Stimulated activated CD4-positive, alpha-beta T cell treated with anti-CD3 and anti-CD28 coated beads, TNF-alpha, amount 100 ng/mL, for 24 hours (primary cell): Measurements from ENCODE around the gene SMAD5.

ENCODE experiments used
- DNase-seq, 3 experiments: peaks; one replicate each; pipeline ENCODE4 v3.0.0-alpha.2; 2020; ENCODE audit warnings: low read depth in 3 of 3

Gene SMAD5

DNA sequence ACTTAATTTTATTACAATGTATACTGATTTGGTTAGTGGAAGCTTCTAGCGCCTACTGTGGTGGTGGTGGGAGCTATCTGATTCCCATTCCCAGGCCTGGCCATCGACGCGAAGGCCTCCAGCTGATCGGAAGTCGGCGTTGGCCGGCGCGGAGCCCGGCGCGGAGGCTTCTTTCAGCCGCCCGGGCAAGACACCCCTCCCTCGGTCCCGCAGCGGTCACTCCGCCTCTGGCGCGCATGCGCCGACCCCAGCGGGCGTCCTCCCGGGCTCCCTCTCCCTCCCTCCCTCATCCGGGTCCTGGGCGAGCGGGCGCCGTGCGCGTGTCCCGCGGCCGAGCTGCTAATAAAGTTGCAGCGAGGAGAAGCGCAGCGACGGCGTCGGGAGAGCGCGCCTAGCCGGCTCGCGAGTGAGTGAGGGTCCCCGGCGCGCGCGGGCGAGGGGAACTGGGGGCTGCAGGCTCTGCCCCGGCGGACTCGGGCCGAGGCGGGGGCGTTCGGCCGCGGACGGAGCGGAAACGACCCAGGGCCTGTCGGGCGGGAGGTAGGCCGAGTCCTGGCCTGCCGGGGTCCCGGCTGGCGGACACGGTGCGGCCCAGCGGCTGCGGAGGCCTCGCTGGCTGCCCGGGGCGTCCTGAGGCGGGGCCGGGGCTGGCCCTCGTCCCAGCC lies at the start of gene SMAD5:
TSS of gene SMAD5 (plus strand) at position 289 of the 665 bp plus-strand sequence. CDS start 20,916 bp downstream, outside the sequence.
- DNase-seq: peak; percentile 31 to 58 (median 36)

- DNase-seq: no peak
Observed at GRCh38 chr5:136084698-136085097, 47.9 kb upstream of the SMAD5 start.

DNA sequence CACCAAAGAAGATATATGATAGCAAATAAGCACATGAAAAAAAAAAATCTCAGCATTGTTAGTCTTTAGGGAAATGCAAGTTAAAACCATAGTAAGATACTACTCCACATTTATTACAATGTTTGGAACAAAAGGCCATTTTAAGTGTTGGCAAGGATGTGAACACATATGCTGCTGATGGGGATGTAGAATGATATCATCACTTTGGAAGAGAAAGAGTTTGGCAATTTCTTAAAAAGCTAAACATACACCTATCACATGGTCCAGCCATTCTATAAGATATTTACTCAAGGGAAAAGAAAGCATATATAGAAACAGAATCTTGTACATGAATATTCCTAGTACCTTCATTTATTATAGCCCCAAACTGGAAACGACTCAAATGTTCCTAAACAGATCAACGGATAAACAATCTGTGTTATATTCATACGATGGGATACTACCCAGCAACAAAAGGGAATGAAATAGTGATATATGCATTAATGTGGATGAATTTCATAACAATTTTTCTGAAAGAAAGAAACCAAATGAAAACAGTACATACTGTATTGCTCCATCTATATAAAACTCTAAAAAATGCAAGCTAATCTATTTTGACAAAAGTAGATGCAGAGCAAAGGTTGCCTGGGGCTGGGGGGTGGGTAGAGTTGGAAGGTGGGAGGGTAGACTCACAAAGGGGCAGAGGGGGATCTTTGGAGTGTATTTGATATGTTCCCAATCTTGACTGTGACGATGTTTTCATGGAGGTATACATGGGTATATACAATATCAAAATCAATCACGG lies 45.7 kb upstream of the SMAD5 start:
- no peak for DNase-seq

DNA sequence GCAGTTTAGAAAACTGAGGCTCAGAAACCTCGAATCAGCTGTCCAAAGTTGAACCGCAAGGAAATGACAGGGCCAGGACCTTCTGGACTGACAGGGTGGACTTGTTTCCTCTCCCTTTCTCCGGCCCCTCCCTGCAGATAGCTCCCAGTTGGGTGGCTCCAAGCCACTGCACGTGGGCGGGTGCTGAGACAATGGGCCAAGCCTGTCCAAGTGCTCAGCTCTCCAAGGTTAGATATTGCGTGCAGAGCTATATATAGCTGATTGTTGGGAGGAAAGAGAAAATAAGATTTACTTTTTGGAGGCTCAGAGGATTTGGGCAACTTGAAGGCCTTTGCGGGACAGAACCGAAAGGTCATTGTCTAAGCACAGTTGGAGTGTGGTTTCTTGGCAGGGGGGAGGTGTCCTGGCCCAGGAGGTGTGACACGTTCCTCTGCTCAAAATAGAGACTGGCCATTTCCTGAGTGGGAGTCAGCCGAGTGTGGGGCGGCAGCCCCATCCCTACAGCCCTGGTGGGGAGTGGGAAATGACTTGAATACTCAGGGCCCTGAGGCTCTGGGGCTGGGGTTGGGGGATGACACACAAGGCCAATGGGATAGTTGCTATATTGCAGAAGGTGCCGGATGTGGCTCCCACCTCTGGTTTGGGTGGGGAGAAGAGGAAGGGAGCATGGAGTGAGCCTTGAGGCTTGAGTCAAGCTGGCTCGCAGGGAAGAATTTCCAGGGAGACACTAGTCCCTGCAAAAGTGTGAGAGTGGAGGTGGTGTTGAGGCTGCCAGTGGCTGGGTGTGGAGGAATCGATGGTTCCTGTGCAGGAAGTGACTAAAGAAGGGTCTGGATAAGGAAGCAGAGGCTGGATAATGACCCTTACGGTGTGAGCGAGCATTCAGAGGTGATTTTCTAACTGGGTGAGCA lies 44.4 kb upstream of the SMAD5 start:
- DNase-seq: no peak

DNA sequence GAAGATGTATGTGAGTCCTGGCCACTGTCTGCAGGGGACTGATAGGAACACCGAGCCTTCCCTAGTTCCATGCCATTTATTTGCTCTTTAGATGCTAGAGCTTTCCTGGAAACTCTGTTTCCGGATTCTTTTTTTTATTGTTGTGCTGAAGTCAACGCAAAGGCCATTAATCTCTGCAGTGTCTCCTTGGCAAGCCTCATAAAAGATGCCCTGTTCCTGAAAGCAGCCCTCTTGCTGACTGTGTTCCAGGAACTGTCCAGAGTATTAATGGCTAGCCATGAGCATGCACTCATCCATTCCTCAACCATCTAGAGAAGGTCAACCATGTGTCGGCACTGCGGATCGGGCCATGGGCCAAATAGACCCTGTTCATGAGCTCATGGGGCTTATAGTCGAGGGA lies 42.9 kb upstream of the SMAD5 start:
- no peak for DNase-seq

- DNase-seq: no peak
Observed at GRCh38 chr5:136090319-136090718, 42.3 kb upstream of the SMAD5 start.

DNA sequence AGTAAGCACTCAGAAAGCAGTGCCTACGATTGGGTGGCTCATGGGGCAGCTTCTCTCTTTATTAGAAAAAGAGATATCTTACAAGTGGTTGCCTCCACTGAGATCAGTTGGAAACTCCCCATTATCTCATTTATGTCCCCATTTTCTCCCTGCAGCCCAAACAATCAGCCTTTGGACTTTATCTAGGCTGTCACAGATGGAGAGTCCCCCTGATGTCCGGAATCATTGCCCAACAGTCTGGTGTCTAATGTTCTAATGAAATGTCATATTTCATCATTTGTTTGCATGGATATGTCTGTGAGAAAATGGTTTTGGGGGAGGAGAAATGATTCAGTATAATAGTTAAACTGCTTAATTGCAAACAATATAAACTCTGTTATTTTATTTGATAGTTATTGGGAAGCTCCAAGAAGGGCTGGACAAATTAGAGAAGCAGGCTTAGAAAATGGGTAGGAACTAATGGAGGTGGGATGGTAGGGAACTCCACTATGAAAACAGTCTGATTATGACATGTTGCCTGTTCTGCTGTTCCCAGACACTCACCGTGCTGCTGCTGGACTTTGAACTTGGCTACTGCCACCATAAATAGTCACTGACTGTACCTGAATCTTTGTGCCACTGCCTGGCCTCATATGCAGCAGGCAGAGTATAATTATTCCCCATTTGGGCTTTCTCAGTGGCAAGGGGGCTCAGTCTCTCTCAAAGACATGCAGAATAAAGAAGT lies 38.3 kb upstream of the SMAD5 start:
- no peak for DNase-seq

GRCh38 chr5:136094913-136095641 lies 37.6 kb upstream of the SMAD5 start:
- DNase-seq: no peak

DNA sequence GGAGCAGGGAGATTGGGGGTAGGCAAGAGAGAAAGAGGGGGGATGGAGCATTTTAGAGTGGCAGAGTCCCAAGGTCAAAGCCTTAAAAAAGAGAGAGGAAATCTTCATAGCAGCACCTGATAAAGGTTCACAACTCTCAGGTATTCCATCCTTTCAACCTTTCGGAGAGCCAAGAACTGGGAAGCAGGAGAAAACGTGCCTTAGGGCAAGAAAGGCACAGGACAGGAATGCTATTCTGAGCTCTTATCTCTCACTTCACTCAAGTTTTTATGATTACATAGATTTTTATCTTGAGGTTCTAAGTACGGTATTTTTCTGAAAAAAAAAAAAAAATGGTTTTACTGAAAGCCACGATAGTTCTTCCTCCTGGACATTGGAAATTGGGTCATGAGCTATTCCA lies 34.5 kb upstream of the SMAD5 start:
- no peak for DNase-seq

DNA sequence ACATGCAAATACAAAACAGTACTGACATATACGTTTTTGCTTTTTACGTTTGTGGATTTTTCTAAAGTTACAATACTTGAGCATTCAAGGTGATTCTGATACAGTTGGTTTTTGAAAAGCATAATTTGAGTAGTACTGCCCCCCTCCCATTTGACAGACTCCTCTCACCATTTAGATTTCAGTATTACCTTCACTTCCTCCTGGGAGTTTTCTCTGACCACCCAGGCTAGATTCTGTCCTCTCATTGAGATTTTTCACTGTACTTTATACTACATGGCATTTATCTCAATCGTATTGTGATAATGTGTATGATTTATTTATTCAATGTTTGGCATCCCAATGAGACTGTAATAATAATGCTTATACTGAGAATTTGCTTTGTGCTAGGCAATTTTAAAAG lies 32.8 kb upstream of the SMAD5 start:
- DNase-seq: no peak

GRCh38 chr5:136101884-136102283 lies 30.8 kb upstream of the SMAD5 start:
- no peak for DNase-seq

DNA sequence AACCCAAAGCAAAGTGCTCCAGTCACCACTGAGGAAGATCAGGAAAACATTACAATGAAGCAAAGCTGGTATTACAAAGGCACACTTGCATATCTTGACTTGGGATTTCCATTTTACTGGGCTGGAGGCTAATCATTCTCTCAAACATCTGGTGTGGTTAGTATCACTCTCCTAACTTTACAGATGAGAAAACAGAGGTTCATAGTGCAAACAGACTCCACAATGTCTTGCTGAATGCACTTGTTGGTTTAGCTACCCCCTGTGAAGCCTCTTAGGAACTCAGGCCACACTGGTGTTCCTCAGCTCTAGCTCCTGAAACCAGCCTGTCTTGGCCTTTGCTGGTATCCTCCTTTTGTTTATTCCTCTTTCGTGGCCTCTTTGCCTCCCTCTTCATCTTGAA lies 29.5 kb upstream of the SMAD5 start:
- DNase-seq: no peak

DNA sequence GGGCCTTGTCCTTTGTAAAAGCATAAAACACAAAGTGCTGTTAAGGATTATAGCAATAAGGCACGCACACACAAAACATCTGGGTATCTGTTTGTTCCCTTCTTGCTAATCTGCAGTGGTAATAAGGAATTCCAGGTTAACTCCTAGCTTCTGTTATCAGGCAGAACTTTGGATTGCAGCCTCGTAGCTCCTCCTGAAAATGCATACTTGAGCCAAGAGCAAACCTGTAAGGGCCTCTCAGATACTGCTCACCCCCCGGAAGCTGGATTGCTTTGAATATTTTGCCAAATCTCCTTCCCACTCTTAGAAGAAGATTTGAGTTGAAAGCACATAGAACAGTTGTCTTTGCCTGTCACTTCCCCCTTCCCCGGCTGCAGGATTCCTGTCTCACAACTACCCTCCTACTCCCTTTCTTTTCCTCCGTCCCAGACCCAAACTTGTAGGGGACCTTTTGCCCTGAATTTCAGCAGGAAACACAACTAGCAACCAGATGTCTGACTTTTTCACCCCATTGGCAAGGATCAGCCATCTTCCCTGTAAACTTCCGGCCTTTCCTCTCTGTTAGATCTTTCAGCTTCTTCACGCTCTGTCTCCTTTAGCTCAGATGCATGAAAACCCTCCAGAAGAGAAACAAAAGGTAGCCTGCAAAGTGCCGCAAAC lies 28.2 kb upstream of the SMAD5 start:
- no peak for DNase-seq

GRCh38 chr5:136106351-136107031 lies 26.2 kb upstream of the SMAD5 start:
- no peak for DNase-seq

DNA sequence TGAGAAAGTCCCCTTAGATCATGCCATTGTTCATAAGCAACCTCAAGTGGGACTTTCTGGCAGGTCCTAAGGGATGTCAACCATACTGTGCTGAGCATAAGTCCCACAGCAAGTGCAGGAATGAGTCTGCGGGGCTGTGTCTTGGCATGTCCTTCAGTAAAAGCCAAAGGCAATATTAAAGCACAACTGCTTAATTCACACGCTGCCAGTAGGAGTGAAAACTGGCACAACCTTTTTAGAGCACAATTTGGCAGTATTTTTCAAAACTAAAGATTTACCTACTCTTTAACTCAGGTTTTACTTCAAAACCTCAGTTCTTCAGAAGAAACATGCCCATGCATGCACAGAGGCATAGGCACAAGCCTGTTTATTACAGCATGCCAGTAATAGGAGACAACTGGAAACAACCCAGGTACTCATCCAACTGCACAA lies 24.4 kb upstream of the SMAD5 start:
- no peak for DNase-seq

- DNase-seq: no peak
Observed at GRCh38 chr5:136108766-136109165, 23.9 kb upstream of the SMAD5 start.

- no peak for DNase-seq
Observed at GRCh38 chr5:136109453-136110135, 23.1 kb upstream of the SMAD5 start.

GRCh38 chr5:136113606-136114005 lies 19.0 kb upstream of the SMAD5 start:
- no peak for DNase-seq
